Upper lobe of right lung (tissue), 1 donor: Measurements from ENCODE around the gene PROC. TPM values are rescaled to one million over a fixed set of nuclear protein-coding genes. Genes with fewer than 3 reads are reported as not detected.

Experiments used
- ATAC-seq: fragments of 200-7000 bp; cut with Tn5 transposase; one replicate; pipeline ENCODE4 v1.9.1; 2020; ENCODE audit warnings: mild to moderate bottlenecking, moderate library complexity
- DNase-seq: peaks from one replicate; pipeline ENCODE4 v3.0.0-alpha.2; 2020
- H3K27ac ChIP-seq: fragments of 200-600 bp; one replicate; pipeline ENCODE4 v1.8.0; 2022
- H3K27me3 ChIP-seq: fragments of 200-600 bp; one replicate; pipeline ENCODE4 v1.8.0; 2022; ENCODE audit warnings: mild to moderate bottlenecking
- H3K36me3 ChIP-seq: fragments of 200-600 bp; one replicate; pipeline ENCODE4 v1.8.0; 2022
- H3K4me1 ChIP-seq: fragments of 200-600 bp; one replicate; pipeline ENCODE4 v1.8.0; 2022
- H3K4me3 ChIP-seq: fragments of 200-600 bp; one replicate; pipeline ENCODE4 v1.8.0; 2022; ENCODE audit warnings: mild to moderate bottlenecking
- H3K9me3 ChIP-seq: fragments of 200-600 bp; one replicate; pipeline ENCODE4 v1.8.0; 2022
- intact Hi-C: fragments of 100-400 bp; cut with DNase I; formaldehyde crosslinking; loops from one replicate; pipeline ENCODE4 v1.11.0; 2022
- microRNA-seq: library from miRNA; unstranded; fragments of <30 nt; microRNA quantifications from one replicate; pipeline ENCODE4 v1.2.0, GENCODE V29; 2020; ENCODE audit warnings: borderline microRNAs expressed
- total RNA-seq: library from RNA; stranded (reverse); fragmentation: NEBNext Ultra II Directional; extraction: Animal tissue kit (Norgen Biotek cat#: 25700); gene quantifications from one replicate; pipeline ENCODE4 v1.2.1, GENCODE V29; 2021
- TF ChIP-seq, protein P1 (sequence below): fragments of 200-600 bp; IDR thresholded peaks from one replicate; pipeline ENCODE4 v1.8.0; 2022; ENCODE audit warnings: antibody characterized with exemption
- donor health status: DM: no; HTN: yes; CAD: no; lungs with severe emphysema.

The PROC gene
- total RNA-seq, 1 donor from 2014 or later = not detected

DNA sequence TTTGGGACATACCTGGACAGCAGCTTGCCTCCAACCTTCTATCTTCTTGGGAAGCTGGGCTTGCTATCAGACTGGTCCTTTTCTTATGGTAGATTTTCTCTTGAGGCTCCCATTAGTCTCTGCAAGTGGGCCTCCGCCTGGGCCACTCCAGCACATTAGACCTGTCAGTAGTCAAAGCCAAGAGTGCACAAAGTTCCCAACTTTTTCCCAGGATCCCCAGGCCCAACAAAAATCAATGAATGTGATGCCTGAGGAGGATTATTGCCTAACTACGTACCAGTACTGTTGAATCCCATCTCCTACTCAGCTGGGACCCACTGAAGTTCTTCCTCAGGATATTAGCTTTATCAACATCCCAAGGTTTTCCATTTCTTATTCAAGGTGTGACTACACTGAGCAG, 51.7 kb downstream of the PROC start:
- no peak for ATAC-seq
- DNase-seq = no peak
- H3K9me3 ChIP-seq = no peaks in the 10 kb centered on the region
- H3K27me3 ChIP-seq = no peaks in the 10 kb centered on the region
- H3K36me3 ChIP-seq = peaks cover 8% of the 10 kb centered on the region
- intact Hi-C loops = no loop called here
- no peak overlapping the region for H3K27ac ChIP-seq
- H3K4me1 ChIP-seq = no peaks in the 10 kb centered on the region
- no peak overlapping the region for H3K4me3 ChIP-seq
- TF ChIP-seq, protein P1, sequence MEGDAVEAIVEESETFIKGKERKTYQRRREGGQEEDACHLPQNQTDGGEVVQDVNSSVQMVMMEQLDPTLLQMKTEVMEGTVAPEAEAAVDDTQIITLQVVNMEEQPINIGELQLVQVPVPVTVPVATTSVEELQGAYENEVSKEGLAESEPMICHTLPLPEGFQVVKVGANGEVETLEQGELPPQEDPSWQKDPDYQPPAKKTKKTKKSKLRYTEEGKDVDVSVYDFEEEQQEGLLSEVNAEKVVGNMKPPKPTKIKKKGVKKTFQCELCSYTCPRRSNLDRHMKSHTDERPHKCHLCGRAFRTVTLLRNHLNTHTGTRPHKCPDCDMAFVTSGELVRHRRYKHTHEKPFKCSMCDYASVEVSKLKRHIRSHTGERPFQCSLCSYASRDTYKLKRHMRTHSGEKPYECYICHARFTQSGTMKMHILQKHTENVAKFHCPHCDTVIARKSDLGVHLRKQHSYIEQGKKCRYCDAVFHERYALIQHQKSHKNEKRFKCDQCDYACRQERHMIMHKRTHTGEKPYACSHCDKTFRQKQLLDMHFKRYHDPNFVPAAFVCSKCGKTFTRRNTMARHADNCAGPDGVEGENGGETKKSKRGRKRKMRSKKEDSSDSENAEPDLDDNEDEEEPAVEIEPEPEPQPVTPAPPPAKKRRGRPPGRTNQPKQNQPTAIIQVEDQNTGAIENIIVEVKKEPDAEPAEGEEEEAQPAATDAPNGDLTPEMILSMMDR = no peak

DNA sequence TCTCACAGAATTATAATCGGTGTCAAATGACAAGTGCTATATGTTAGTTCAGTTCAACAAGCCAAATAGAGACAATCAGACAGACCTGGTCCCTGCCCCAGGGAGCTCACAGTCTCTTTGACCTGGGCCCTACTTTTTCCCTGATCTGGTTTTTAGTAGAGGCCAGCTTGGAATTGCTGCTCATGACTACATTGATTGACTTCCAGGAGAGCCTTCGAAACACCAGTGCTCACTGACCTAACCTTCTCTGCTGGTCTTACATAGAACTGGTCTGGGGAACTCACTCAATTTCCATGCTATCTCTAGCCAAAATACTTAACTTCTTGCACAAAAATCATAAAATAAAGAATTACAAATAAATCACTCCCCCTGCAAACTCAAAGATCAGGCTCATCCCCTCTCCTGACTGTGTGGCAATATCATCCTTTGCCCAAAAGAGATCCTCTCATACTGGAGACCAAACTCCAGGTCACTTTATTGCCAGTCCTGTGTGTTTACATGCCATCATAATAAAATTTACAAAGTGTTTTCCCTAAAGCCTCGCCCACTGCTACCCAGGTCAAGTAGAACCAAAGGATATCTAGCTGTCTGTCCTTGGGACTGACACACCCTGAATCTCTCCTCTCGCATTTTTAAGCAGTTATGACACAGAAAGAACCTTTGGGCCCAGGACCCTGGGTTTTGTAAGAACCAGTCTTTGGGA, 53.2 kb downstream of the PROC start:
- H3K27ac ChIP-seq = no peak overlapping the region
- peaks cover 8% of the 10 kb centered on the region for H3K36me3 ChIP-seq
- TF ChIP-seq, protein P1 = no peak
- no peaks in the 10 kb centered on the region for H3K4me1 ChIP-seq
- no peak for DNase-seq
- intact Hi-C loops = no loop called here
- no peaks in the 10 kb centered on the region for H3K9me3 ChIP-seq
- H3K27me3 ChIP-seq = no peaks in the 10 kb centered on the region
- ATAC-seq = no peak
- no peak overlapping the region for H3K4me3 ChIP-seq

DNA sequence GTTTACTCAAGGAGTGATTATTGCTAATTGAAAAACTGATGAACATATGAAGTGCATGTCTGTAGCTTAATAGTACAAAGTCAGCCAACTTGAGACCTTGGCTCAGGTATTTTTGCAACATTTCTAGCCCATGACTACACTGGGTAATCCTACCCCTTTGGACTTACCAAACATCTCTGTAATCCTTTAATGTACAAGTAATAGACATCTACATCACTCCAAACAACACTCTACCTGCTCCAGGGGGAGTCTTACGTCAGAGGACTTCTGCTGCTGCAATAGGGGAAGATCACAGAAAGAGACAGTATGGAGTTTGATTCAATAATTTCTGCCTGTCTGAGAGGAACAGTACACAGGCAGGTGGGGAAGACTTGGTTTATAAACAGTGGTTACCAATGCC, 54.0 kb downstream of the PROC start:
- no peaks in the 10 kb centered on the region for H3K4me1 ChIP-seq
- no peak for ATAC-seq
- DNase-seq = no peak
- intact Hi-C loops = no loop called here
- no peak overlapping the region for H3K4me3 ChIP-seq
- H3K27me3 ChIP-seq = no peaks in the 10 kb centered on the region
- H3K36me3 ChIP-seq = peaks cover 8% of the 10 kb centered on the region
- no peaks in the 10 kb centered on the region for H3K9me3 ChIP-seq
- TF ChIP-seq, protein P1 = no peak
- no peak overlapping the region for H3K27ac ChIP-seq

DNA sequence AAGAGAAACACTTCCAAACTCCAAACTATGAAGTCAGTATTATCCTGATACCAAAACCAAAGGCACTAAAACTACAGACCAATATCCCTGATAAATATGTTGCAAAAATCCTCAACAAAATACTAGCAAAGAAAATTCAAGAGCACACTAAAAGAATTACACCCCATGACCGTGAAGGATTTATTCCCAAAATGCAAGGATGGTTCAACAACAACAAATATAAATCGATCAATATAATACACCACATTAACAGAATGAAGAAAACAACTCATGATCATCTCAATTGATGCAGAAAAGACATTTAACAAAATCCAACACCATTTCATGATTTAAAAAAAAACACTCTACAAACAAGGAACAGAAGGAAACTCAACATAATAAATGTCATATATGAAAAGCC, 57.6 kb downstream of the PROC start:
- Histone ChIP-seq H3K36me3 (peaks cover 9% of the 10 kb centered on the region), H3K27ac (no peak overlapping the region), H3K27me3 (no peaks in the 10 kb centered on the region), H3K4me3 (no peak overlapping the region), H3K4me1 (no peaks in the 10 kb centered on the region), H3K9me3 (no peaks in the 10 kb centered on the region)
- intact Hi-C loops = no loop called here
- no peak for ATAC-seq
- TF ChIP-seq, protein P1 = no peak
- no peak for DNase-seq

Small RNAs within 50 kb of the gene (microRNA-seq; reads per million reads assigned to microRNA genes)
- not detected for gene MIR4783

Other genes starting within 250 kb of the PROC start
- not detected for gene CYP27C1, start 198.1 kb upstream of the PROC start, total RNA-seq
- gene ERCC3, start 124.3 kb upstream of the PROC start, total RNA-seq = 36.9 TPM
- gene MAP3K2, start 30.5 kb upstream of the PROC start, total RNA-seq = 71.5 TPM
- 39.3 TPM for gene IWS1, start 108.1 kb downstream of the PROC start, total RNA-seq
- gene MYO7B, start 117.3 kb downstream of the PROC start, total RNA-seq = 2.2 TPM
- gene GPR17, start 227.7 kb downstream of the PROC start, total RNA-seq = 0.49 TPM